Measurements from ENCODE around the gene SPDYE17. TPM values are rescaled to one million over a fixed set of nuclear protein-coding genes. Genes with fewer than 3 reads are reported as not detected.
"Not testable (repeated sequence)": the region's sequence is repeated elsewhere in the genome, so short reads cannot be mapped to it uniquely, and the experiment has no call there.

SPDYE17 gene
- total and polyA plus RNA-seq, 2 of the 4 experiments (the other 2 are of a cell fraction): not detected

GRCh38 chr7:77003241-77003640, 28.9 kb downstream of the SPDYE17 start:
- H2BK20ac ChIP-seq (ENCODE audit: low read depth, low read length); H2AK9ac ChIP-seq (replicated peaks; ENCODE audit: low read depth, low read length, poor library complexity); H2BK5ac ChIP-seq (ENCODE audit: low read depth, low read length, poor library complexity, severe bottlenecking); DNase-seq; H3K4ac ChIP-seq (ENCODE audit: low read depth, low read length); H4K8ac ChIP-seq (ENCODE audit: low read depth in 2 of 2, low read length in 2 of 2); ATAC-seq (ENCODE audit: low read depth); H3K9ac ChIP-seq (ENCODE audit: low read depth, low read length); H3K4me3 ChIP-seq (ENCODE audit: insufficient read depth, low read depth, low read length); H3K9me1 ChIP-seq (ENCODE audit: insufficient read depth, low read length); H3K79me1 ChIP-seq (ENCODE audit: low read depth in 1 of 2, low read length in 2 of 2); H3K4me1 ChIP-seq (ENCODE audit: control insufficient read depth, insufficient read depth, low read length); in situ Hi-C loops (cut with MboI; ENCODE audit: low sequenced_read_pairs); intact Hi-C loops (cut with micrococcal nuclease); H3K27me3 ChIP-seq (ENCODE audit: control insufficient read depth, insufficient read depth, low read length); H3K23ac ChIP-seq (ENCODE audit: low read depth, low read length); H3K18ac ChIP-seq (ENCODE audit: low read depth, low read length); H2AFZ ChIP-seq (replicated peaks; ENCODE audit: low read length, poor library complexity); H3K56ac ChIP-seq (ENCODE audit: extremely low read depth, insufficient read depth, low read length); H4K5ac ChIP-seq (ENCODE audit: low read depth, low read length); H2BK120ac ChIP-seq (ENCODE audit: low read depth, low read length); H2BK15ac ChIP-seq (ENCODE audit: low read depth, low read length); H3K14ac ChIP-seq (replicated peaks; ENCODE audit: low read depth, low read length); CTCF ChIA-PET; H4K91ac ChIP-seq (ENCODE audit: insufficient read depth, low read depth, low read length); H2AK5ac ChIP-seq (ENCODE audit: low read depth, low read length); H3K27ac ChIP-seq (ENCODE audit: insufficient read depth, low read length); dilution Hi-C loops (cut with HindIII; ENCODE audit: low sequenced_read_pairs, unreplicated experiment); H4K20me1 ChIP-seq (ENCODE audit: insufficient read depth, low read length); H3K36me3 ChIP-seq (ENCODE audit: control insufficient read depth, insufficient read depth, low read length); H3K4me2 ChIP-seq (ENCODE audit: low read depth, low read length); BruUV-seq (replicated peaks); POLR2A ChIA-PET (ENCODE audit: unreplicated experiment); H3K9me3 ChIP-seq (ENCODE audit: control insufficient read depth, insufficient read depth, low read length): not testable (repeated sequence)
- no CpG with 5 or more reads among the region's 10 CpGs for whole genome bisulfite sequencing, 2 experiments (ENCODE audit: extremely low coverage in 2 of 2, insufficient read length in 1 of 2)

- H3K9me1 ChIP-seq (ENCODE audit: insufficient read depth, low read length); H2BK5ac ChIP-seq (ENCODE audit: low read depth, low read length, poor library complexity, severe bottlenecking); POLR2A ChIA-PET (ENCODE audit: unreplicated experiment); H3K4me2 ChIP-seq (ENCODE audit: low read depth, low read length); H3K4me3 ChIP-seq (ENCODE audit: insufficient read depth, low read depth, low read length); DNase-seq; H2AFZ ChIP-seq (replicated peaks; ENCODE audit: low read length, poor library complexity); H3K79me1 ChIP-seq (ENCODE audit: low read depth in 1 of 2, low read length in 2 of 2); H3K27ac ChIP-seq (ENCODE audit: insufficient read depth, low read length); H4K20me1 ChIP-seq (ENCODE audit: insufficient read depth, low read length); H4K91ac ChIP-seq (ENCODE audit: insufficient read depth, low read depth, low read length); H2BK15ac ChIP-seq (ENCODE audit: low read depth, low read length); H4K8ac ChIP-seq (ENCODE audit: low read depth in 2 of 2, low read length in 2 of 2); dilution Hi-C loops (cut with HindIII; ENCODE audit: low sequenced_read_pairs, unreplicated experiment); H2BK20ac ChIP-seq (ENCODE audit: low read depth, low read length); H3K27me3 ChIP-seq (ENCODE audit: control insufficient read depth, insufficient read depth, low read length); H3K4ac ChIP-seq (ENCODE audit: low read depth, low read length); intact Hi-C loops (cut with micrococcal nuclease); H4K5ac ChIP-seq (ENCODE audit: low read depth, low read length); H2AK9ac ChIP-seq (replicated peaks; ENCODE audit: low read depth, low read length, poor library complexity); H3K23ac ChIP-seq (ENCODE audit: low read depth, low read length); H3K9me3 ChIP-seq (ENCODE audit: control insufficient read depth, insufficient read depth, low read length); ATAC-seq (ENCODE audit: low read depth); H3K4me1 ChIP-seq (ENCODE audit: control insufficient read depth, insufficient read depth, low read length); CTCF ChIA-PET; H3K36me3 ChIP-seq (ENCODE audit: control insufficient read depth, insufficient read depth, low read length); H2BK120ac ChIP-seq (ENCODE audit: low read depth, low read length); H3K14ac ChIP-seq (replicated peaks; ENCODE audit: low read depth, low read length); in situ Hi-C loops (cut with MboI; ENCODE audit: low sequenced_read_pairs); H3K9ac ChIP-seq (ENCODE audit: low read depth, low read length); H3K56ac ChIP-seq (ENCODE audit: extremely low read depth, insufficient read depth, low read length); H3K18ac ChIP-seq (ENCODE audit: low read depth, low read length); BruUV-seq (replicated peaks); H2AK5ac ChIP-seq (ENCODE audit: low read depth, low read length): not testable (repeated sequence)
- WGBS, 2 experiments (ENCODE audit: extremely low coverage in 2 of 2, insufficient read length in 1 of 2): 65% methylated on average over 4 of the region's 21 CpGs; no CpG with 5 or more reads in 1 of the 2 experiments
These were observed 29.4 kb downstream of the SPDYE17 start for GRCh38 chr7:77002678-77003233.

All from IMR-90 (cell line).